Endothelial cell of umbilical vein (primary cell): Measurements from ENCODE around the gene BHMT. TPM values are rescaled to one million over a fixed set of nuclear protein-coding genes. Genes with fewer than 3 reads are reported as not detected.

Experiments
- BruUV-seq: library from RNA; stranded (reverse); fragments of 400-500 nt; replicated peaks from 2 replicates; lab custom pipeline; 2021; lab: Mats Ljungman, UMichigan
- CTCF ChIA-PET: fragments of 300-600, 350-600 bp; sonication (Branson Sonifier 250); formaldehyde crosslinking; loops from one replicate; lab custom pipeline; 2021; ENCODE audit warnings: antibody characterized with exemption, inconsistent platforms; lab: Charles Lee
- POLR2A ChIA-PET: fragments of 300-600, 350-600 bp; sonication (Branson Sonifier 250); formaldehyde crosslinking; loops from one replicate; lab custom pipeline; 2021; ENCODE audit warnings: antibody characterized with exemption, inconsistent platforms; lab: Charles Lee
- DNase-seq: peaks from one replicate; pipeline ENCODE4 v3.0.0-alpha.2; 2011; ENCODE audit warnings: low read depth, low spot score
- FAIRE-seq: peaks from 2 replicates; lab custom pipeline; 2011; peaks lifted over from hg19 to GRCh38; lab: Jason Lieb, UNC
- H2AFZ ChIP-seq: 2 replicates; pipeline ENCODE4 v1.6.0; 2012; ENCODE audit warnings: low read depth, low read length, control low read depth, inconsistent platforms
- H3K27ac ChIP-seq: 2 replicates; pipeline ENCODE4 v1.5.1; 2011; ENCODE audit warnings: low read depth, mild to moderate bottlenecking, control low read depth, low read length, moderate library complexity; ENCODE audit not compliant: insufficient read depth
- H3K27me3 ChIP-seq, 2 experiments: 2 replicates each; pipeline versions ENCODE4 v1.6.0 to v1.6.1; 2011; ENCODE audit warnings: low read length in 2 of 2, mixed read lengths in 1 of 2; ENCODE audit not compliant: control insufficient read depth in 2 of 2, insufficient read depth in 2 of 2
- H3K36me3 ChIP-seq, 2 experiments: 2 replicates in 1 of 2; 3 replicates in 1 of 2; pipeline ENCODE4 v1.5.1; 2011; ENCODE audit warnings: low read length in 2 of 2, mild to moderate bottlenecking in 1 of 2, moderate library complexity in 1 of 2; ENCODE audit not compliant: control insufficient read depth in 2 of 2, insufficient read depth in 2 of 2; ENCODE audit errors: extremely low read depth in 1 of 2
- H3K4me1 ChIP-seq: 3 replicates; pipeline ENCODE4 v1.5.1; 2011; ENCODE audit warnings: mild to moderate bottlenecking, low read length; ENCODE audit not compliant: control insufficient read depth, insufficient read depth; ENCODE audit errors: extremely low read depth
- H3K4me2 ChIP-seq: 2 replicates; pipeline ENCODE4 v1.6.1; 2011; ENCODE audit warnings: low read length, control low read depth, mixed read lengths; ENCODE audit not compliant: insufficient read depth
- H3K4me3 ChIP-seq, 3 experiments: fragments of 200-600 bp in 1 of 3; sonication (generic), shearing (Covaris generic) in 1 of 3; replicated peaks in 1 of 3; 2 replicates each; pipeline ENCODE4 v1.5.1; 2011 to 2016; ENCODE audit warnings: control low read depth in 3 of 3, low read length in 3 of 3, mild to moderate bottlenecking in 2 of 3, inconsistent platforms in 1 of 3, low read depth in 1 of 3, moderate library complexity in 1 of 3; ENCODE audit not compliant: insufficient read depth in 1 of 3
- H3K79me2 ChIP-seq: 2 replicates; pipeline ENCODE4 v1.6.0; 2012; ENCODE audit warnings: low read length, inconsistent platforms; ENCODE audit not compliant: control insufficient read depth, insufficient read depth
- H3K9ac ChIP-seq: replicated peaks from 2 replicates; pipeline ENCODE3; 2011; ENCODE audit warnings: low read length, control low read depth; ENCODE audit not compliant: insufficient read depth; ENCODE audit errors: extremely low read depth
- H3K9me1 ChIP-seq: replicated peaks from 3 replicates; pipeline ENCODE4 v1.6.0; 2011; ENCODE audit warnings: mild to moderate bottlenecking, low read length; ENCODE audit not compliant: control insufficient read depth, insufficient read depth; ENCODE audit errors: extremely low read depth
- H3K9me3 ChIP-seq: replicated peaks from 2 replicates; pipeline ENCODE4 v1.5.1; 2012; ENCODE audit warnings: low read length, inconsistent platforms; ENCODE audit not compliant: control insufficient read depth, insufficient read depth
- H4K20me1 ChIP-seq: replicated peaks from 2 replicates; pipeline ENCODE3; 2011; ENCODE audit warnings: mild to moderate bottlenecking, low read length; ENCODE audit not compliant: control insufficient read depth, insufficient read depth; ENCODE audit errors: extremely low read depth
- EZH2 ChIP-seq: IDR thresholded peaks from 2 replicates; pipeline ENCODE4 v1.6.1; 2012; ENCODE audit warnings: borderline replicate concordance, low read depth, mild to moderate bottlenecking, moderate library complexity, low read length, inconsistent platforms; ENCODE audit not compliant: severe bottlenecking
- FOS ChIP-seq: IDR thresholded peaks from 2 replicates; pipeline ENCODE4 v1.6.1; 2011; ENCODE audit warnings: mild to moderate bottlenecking, low read length, moderate library complexity, borderline replicate concordance; ENCODE audit not compliant: insufficient read depth
- GATA2 ChIP-seq: IDR thresholded peaks from 2 replicates; pipeline ENCODE4 v1.7.0; 2011; ENCODE audit warnings: low read depth, mild to moderate bottlenecking, moderate library complexity, mixed read lengths, low read length; ENCODE audit not compliant: insufficient read length, insufficient read depth
- JUN ChIP-seq: IDR thresholded peaks from 2 replicates; pipeline ENCODE4 v1.6.1; 2011; ENCODE audit warnings: borderline replicate concordance, low read depth; ENCODE audit not compliant: insufficient read length, insufficient read depth
- MYC ChIP-seq: IDR thresholded peaks from one replicate; pipeline ENCODE4 v1.6.1; 2011; ENCODE audit warnings: mild to moderate bottlenecking, low read depth, low read length
- POLR2A ChIP-seq: IDR thresholded peaks from 2 replicates; pipeline ENCODE4 v1.6.1; 2012; ENCODE audit warnings: low read depth, mild to moderate bottlenecking, control low read depth, low read length
- POLR2AphosphoS5 ChIP-seq: IDR thresholded peaks from 2 replicates; pipeline ENCODE4 v1.6.1; 2012; ENCODE audit warnings: low read depth, mild to moderate bottlenecking, control low read depth, low read length, moderate library complexity; ENCODE audit not compliant: insufficient read depth
- dilution Hi-C: fragments of 300-500 bp; cut with MboI; formaldehyde crosslinking; loops from one replicate; pipeline ENCODE4 v1.15.0; 2019; ENCODE audit warnings: low sequenced_read_pairs; ENCODE audit not compliant: extremely low pct_ligation_motif_present
- intact Hi-C: fragments of 100-400 bp; cut with micrococcal nuclease; formaldehyde crosslinking; loops from one replicate; pipeline ENCODE4 v1.10.0; 2022
- polyA plus RNA-seq, 4 experiments: library from polyadenylated mRNA; depleted of rRNA in 3 of 4; stranded (reverse) in 3 of 4; unstranded in 1 of 4; fragments of >200 nt; gene quantifications; 2 replicates each; pipeline versions ENCODE4 v1.2.1 to v1.2.3, GENCODE V29; 2011 to 2012; ENCODE audit warnings: missing spikeins in 1 of 4
- total RNA-seq: library from RNA; stranded (reverse); gene quantifications from 2 replicates; pipeline ENCODE4 v1.2.3, GENCODE V29; 2021
- TF ChIP-seq, protein P1 (sequence below): IDR thresholded peaks from 2 replicates; pipeline ENCODE4 v1.6.1; 2011; ENCODE audit not compliant: insufficient read depth, insufficient read length
- TF ChIP-seq, protein P2 (sequence below), 2 donors: IDR thresholded peaks; 1 replicate in 1 of 2; 2 replicates in 1 of 2; pipeline ENCODE4 v1.5.1; 2011; ENCODE audit warnings: low read length in 2 of 2, mild to moderate bottlenecking in 2 of 2, moderate library complexity in 2 of 2, control low read depth in 1 of 2, inconsistent platforms in 1 of 2, low read depth in 1 of 2; ENCODE audit not compliant: insufficient read depth in 1 of 2; ENCODE audit errors: extremely low read depth in 1 of 2

The BHMT gene
- total and polyA plus RNA-seq, 2 donors (not counting 3 experiments of a cell fraction or from before 2014, with no cell fraction given), result not detected

DNA sequence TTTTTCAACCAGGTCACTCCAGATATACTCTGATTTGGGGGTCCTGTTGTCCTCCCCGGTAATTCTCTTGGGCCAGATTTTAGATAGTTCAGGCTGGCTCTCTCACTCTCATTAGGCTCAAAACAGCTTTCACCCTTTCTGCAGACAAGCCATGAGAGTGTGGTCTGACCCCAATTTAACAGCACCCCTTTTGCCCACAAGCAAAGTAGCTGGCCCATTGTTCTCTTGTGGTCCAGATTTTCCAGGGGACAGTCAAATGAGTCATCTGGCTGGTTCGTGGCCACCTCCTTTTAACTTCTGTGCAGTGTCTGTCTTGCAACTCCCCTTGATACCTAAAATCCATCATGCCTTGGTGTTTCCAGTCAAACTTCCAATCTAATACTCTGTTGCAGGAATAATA, 25.5 kb upstream of the BHMT start:
- intact Hi-C loops, result no loop called here
- no peaks in the 10 kb centered on the region for H3K9me3 ChIP-seq
- H3K27ac ChIP-seq, result no peak overlapping the region
- H3K4me3 ChIP-seq, result no peak overlapping the region
- no peaks in the 10 kb centered on the region for H3K79me2 ChIP-seq
- H3K9ac ChIP-seq, result no peak overlapping the region
- H2AFZ ChIP-seq, result no peak overlapping the region
- no TSS peak for BruUV-seq
- H3K36me3 ChIP-seq, result no peaks in the 10 kb centered on the region
- H3K27me3 ChIP-seq, result no peaks in the 10 kb centered on the region
- H3K4me1 ChIP-seq, result no peaks in the 10 kb centered on the region
- DNase-seq (no peak), FAIRE-seq (no peak)
- dilution Hi-C loops, result no loop called here
- TF ChIP-seq GATA2 (no peak), POLR2A (no peak), EZH2 (no peak), JUN (no peak), MYC (no peak), POLR2AphosphoS5 (no peak), FOS (no peak)
- TF ChIP-seq, protein P1, sequence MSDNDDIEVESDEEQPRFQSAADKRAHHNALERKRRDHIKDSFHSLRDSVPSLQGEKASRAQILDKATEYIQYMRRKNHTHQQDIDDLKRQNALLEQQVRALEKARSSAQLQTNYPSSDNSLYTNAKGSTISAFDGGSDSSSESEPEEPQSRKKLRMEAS, result no peak
- TF ChIP-seq, protein P2, sequence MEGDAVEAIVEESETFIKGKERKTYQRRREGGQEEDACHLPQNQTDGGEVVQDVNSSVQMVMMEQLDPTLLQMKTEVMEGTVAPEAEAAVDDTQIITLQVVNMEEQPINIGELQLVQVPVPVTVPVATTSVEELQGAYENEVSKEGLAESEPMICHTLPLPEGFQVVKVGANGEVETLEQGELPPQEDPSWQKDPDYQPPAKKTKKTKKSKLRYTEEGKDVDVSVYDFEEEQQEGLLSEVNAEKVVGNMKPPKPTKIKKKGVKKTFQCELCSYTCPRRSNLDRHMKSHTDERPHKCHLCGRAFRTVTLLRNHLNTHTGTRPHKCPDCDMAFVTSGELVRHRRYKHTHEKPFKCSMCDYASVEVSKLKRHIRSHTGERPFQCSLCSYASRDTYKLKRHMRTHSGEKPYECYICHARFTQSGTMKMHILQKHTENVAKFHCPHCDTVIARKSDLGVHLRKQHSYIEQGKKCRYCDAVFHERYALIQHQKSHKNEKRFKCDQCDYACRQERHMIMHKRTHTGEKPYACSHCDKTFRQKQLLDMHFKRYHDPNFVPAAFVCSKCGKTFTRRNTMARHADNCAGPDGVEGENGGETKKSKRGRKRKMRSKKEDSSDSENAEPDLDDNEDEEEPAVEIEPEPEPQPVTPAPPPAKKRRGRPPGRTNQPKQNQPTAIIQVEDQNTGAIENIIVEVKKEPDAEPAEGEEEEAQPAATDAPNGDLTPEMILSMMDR (IDR thresholded peaks at IDR 0.05; ENCODE audit: extremely low read depth in 1 of 2, insufficient read depth in 1 of 2, low read depth in 1 of 2, low read length in 2 of 2), result no peak
- ChIA-PET CTCF (no interaction called here), POLR2A (no interaction called here)
- no peaks in the 10 kb centered on the region for H4K20me1 ChIP-seq
- no peak overlapping the region for H3K4me2 ChIP-seq
- H3K9me1 ChIP-seq, result no peaks in the 10 kb centered on the region
